SK-N-SH (cell line): ENCODE data around the gene SGSH. TPM values are rescaled to one million over a fixed set of nuclear protein-coding genes. Genes with fewer than 3 reads are reported as not detected.
A peak's percentile ranks its signal among the peaks of the same experiment; 100 is the strongest.

Source experiments
- CTCF ChIA-PET: fragments of 300-600, 350-600 bp; formaldehyde crosslinking; extraction: SDS; loops from one replicate; lab custom pipeline; 2021; lab: Yijun Ruan, JAX
- POLR2A ChIA-PET: fragments of 350-600 bp; sonication (Branson Sonifier 250); formaldehyde crosslinking; extraction: SDS; loops from one replicate; lab custom pipeline; 2020; ENCODE audit warnings: antibody characterized with exemption, inconsistent platforms; lab: Yijun Ruan, JAX
- DNase-seq: peaks from one replicate; pipeline ENCODE4 v3.0.0; 2012
- H2AFZ ChIP-seq: fragments of 200-600 bp; sonication (generic); 2 replicates; pipeline ENCODE4 v1.8.1; 2016; ENCODE audit warnings: antibody characterized with exemption, mild to moderate bottlenecking, low read depth
- H3F3A ChIP-seq: fragments of 200-600 bp; sonication (generic); replicated peaks from 2 replicates; pipeline ENCODE3; 2016; ENCODE audit warnings: antibody characterized with exemption, mild to moderate bottlenecking; ENCODE audit not compliant: insufficient read depth
- H3K27ac ChIP-seq, 2 experiments: fragments of 200-500 bp in 1 of 2; fragments of 200-600 bp in 1 of 2; sonication (Bioruptor generic) in 1 of 2; sonication (generic), shearing (Covaris generic) in 1 of 2; 2 replicates each; pipeline versions ENCODE4 v1.5.1 to v1.6.1; 2014 to 2016; ENCODE audit warnings: low read depth in 2 of 2, inconsistent platforms in 1 of 2, low read length in 1 of 2, mild to moderate bottlenecking in 1 of 2, mixed read lengths in 1 of 2
- H3K27me3 ChIP-seq: fragments of 200-600 bp; sonication (generic), shearing (Covaris generic); 2 replicates; pipeline ENCODE4 v1.6.1; 2016; ENCODE audit warnings: mixed run types; ENCODE audit not compliant: insufficient read depth
- H3K36me3 ChIP-seq, 2 experiments: fragments of 200-500 bp in 1 of 2; fragments of 200-600 bp in 1 of 2; sonication (Bioruptor generic) in 1 of 2; sonication (generic) in 1 of 2; replicated peaks in 1 of 2; 2 replicates each; pipeline versions ENCODE3 to v1.5.1; 2014 to 2016; ENCODE audit warnings: low read length in 1 of 2, mild to moderate bottlenecking in 1 of 2; ENCODE audit not compliant: insufficient read depth in 2 of 2, control insufficient read depth in 1 of 2
- H3K4me1 ChIP-seq, 2 experiments: fragments of 200-500 bp in 1 of 2; fragments of 200-600 bp in 1 of 2; sonication (Bioruptor generic) in 1 of 2; sonication (generic), shearing (Covaris generic) in 1 of 2; 2 replicates each; pipeline versions ENCODE4 v1.5.1 to v1.6.1; 2014 to 2016; ENCODE audit warnings: low read depth in 1 of 2, low read length in 1 of 2, mixed run types in 1 of 2; ENCODE audit not compliant: insufficient read depth in 2 of 2, control insufficient read depth in 1 of 2
- H3K4me2 ChIP-seq: fragments of 200-600 bp; sonication (generic), shearing (Covaris generic); 2 replicates; pipeline ENCODE4 v1.6.1; 2017; ENCODE audit warnings: mixed run types
- H3K4me3 ChIP-seq, 2 experiments: fragments of 200-500 bp in 1 of 2; fragments of 200-600 bp in 1 of 2; sonication (Bioruptor generic) in 1 of 2; sonication (generic), shearing (Covaris generic) in 1 of 2; 2 replicates each; pipeline versions ENCODE4 v1.5.1 to v1.8.1; 2014 to 2016; ENCODE audit warnings: low read depth in 2 of 2, inconsistent platforms in 1 of 2, low read length in 1 of 2, mild to moderate bottlenecking in 1 of 2, mixed read lengths in 1 of 2, moderate library complexity in 1 of 2
- H3K79me2 ChIP-seq: fragments of 200-600 bp; sonication (generic); 2 replicates; pipeline ENCODE4 v1.8.1; 2017; ENCODE audit warnings: mild to moderate bottlenecking; ENCODE audit not compliant: insufficient read depth
- H3K9ac ChIP-seq: fragments of 200-600 bp; sonication (generic); 2 replicates; pipeline ENCODE4 v1.6.1; 2017; ENCODE audit warnings: mixed run types
- H3K9me2 ChIP-seq: fragments of 200-600 bp; sonication (generic); 2 replicates; pipeline ENCODE4 v1.6.1; 2017; ENCODE audit warnings: mixed run types
- H3K9me3 ChIP-seq: fragments of 200-600 bp; sonication (generic); 2 replicates; pipeline ENCODE4 v1.6.1; 2017; ENCODE audit warnings: mixed run types, mild to moderate bottlenecking, moderate library complexity
- H4K20me1 ChIP-seq: fragments of 200-600 bp; sonication (generic); 2 replicates; pipeline ENCODE4 v1.6.1; 2017; ENCODE audit warnings: mild to moderate bottlenecking, mixed run types; ENCODE audit not compliant: insufficient read depth
- CHD2 ChIP-seq: fragments of 150-350 bp; IDR thresholded peaks from 2 replicates; pipeline ENCODE4 v1.6.1; 2018; ENCODE audit warnings: low read length; ENCODE audit not compliant: partially characterized antibody
- CTCF ChIP-seq: fragments of 200-600 bp; sonication (generic); IDR thresholded peaks from 2 replicates; pipeline ENCODE4 v1.6.1; 2017; ENCODE audit warnings: antibody characterized with exemption, mild to moderate bottlenecking, moderate library complexity
- FOXJ3 ChIP-seq: sonication (generic); formaldehyde crosslinking; IDR thresholded peaks from 2 replicates; pipeline ENCODE4 v1.5.1; 2020; ENCODE audit warnings: mild to moderate bottlenecking, missing genetic modification reagents
- FOXM1 ChIP-seq: IDR thresholded peaks from 2 replicates; pipeline ENCODE4 v1.4.0; 2012; ENCODE audit warnings: low read depth, mild to moderate bottlenecking
- GATA2 ChIP-seq: sonication (generic); formaldehyde crosslinking; IDR thresholded peaks from 2 replicates; pipeline ENCODE4 v1.5.0; 2020; ENCODE audit warnings: mild to moderate bottlenecking, missing genetic modification reagents
- MAX ChIP-seq: IDR thresholded peaks from 2 replicates; pipeline ENCODE4 v1.4.0; 2012; ENCODE audit warnings: low read depth
- MEF2A ChIP-seq: IDR thresholded peaks from 2 replicates; pipeline ENCODE4 v1.4.0; 2012; ENCODE audit warnings: low read depth, borderline replicate concordance
- NRF1 ChIP-seq: IDR thresholded peaks from 2 replicates; pipeline ENCODE4 v1.6.1; 2012; ENCODE audit warnings: low read depth, mild to moderate bottlenecking, low read length
- POLR2AphosphoS5 ChIP-seq: IDR thresholded peaks from 2 replicates; pipeline ENCODE4 v1.6.1; 2012; ENCODE audit warnings: low read depth, low read length
- RAD21 ChIP-seq: IDR thresholded peaks from 2 replicates; pipeline ENCODE4 v1.6.1; 2012; ENCODE audit warnings: mild to moderate bottlenecking, low read length
- RCOR1 ChIP-seq: fragments of 150-350 bp; IDR thresholded peaks from 2 replicates; pipeline ENCODE4 v1.6.1; 2017; ENCODE audit warnings: antibody characterized with exemption, low read length
- RFX5 ChIP-seq: IDR thresholded peaks from 2 replicates; pipeline ENCODE4 v1.6.1; 2012; ENCODE audit warnings: mild to moderate bottlenecking, improper control_type of control experiment, low read length
- SIN3A ChIP-seq: IDR thresholded peaks from 2 replicates; pipeline ENCODE4 v1.6.1; 2012; ENCODE audit warnings: low read depth, mild to moderate bottlenecking, low read length, moderate library complexity, borderline replicate concordance
- TAF1 ChIP-seq: IDR thresholded peaks from 2 replicates; pipeline ENCODE4 v1.6.1; 2012; ENCODE audit warnings: low read depth, mild to moderate bottlenecking, low read length, moderate library complexity, borderline replicate concordance
- YY1 ChIP-seq: IDR thresholded peaks from 2 replicates; pipeline ENCODE4 v1.4.0; 2012; ENCODE audit warnings: low read depth, mild to moderate bottlenecking
- ZBTB33 ChIP-seq: IDR thresholded peaks from 2 replicates; pipeline ENCODE4 v1.4.0; 2012; ENCODE audit warnings: low read depth, borderline replicate concordance
- WGBS: methylation state at CpG from one replicate; pipeline ENCODE4 v1.1.6; 2017; ENCODE audit warnings: low lambda C conversion rate; 5-methylcytosine and 5-hydroxymethylcytosine counted together
- polyA plus RNA-seq, 3 experiments: library from polyadenylated mRNA; depleted of rRNA; stranded (reverse); fragments of >200 nt; gene quantifications; 2 replicates each; pipeline ENCODE4 v1.2.3, GENCODE V29; 2012
- TF ChIP-seq, protein P1 (sequence below): fragments of 150-350 bp; IDR thresholded peaks from 2 replicates; pipeline ENCODE4 v1.6.1; 2017; ENCODE audit warnings: antibody characterized with exemption, low read length, low read depth, borderline replicate concordance
- TF ChIP-seq, protein P2 (sequence below): IDR thresholded peaks from 2 replicates; pipeline ENCODE4 v1.6.1; 2012; ENCODE audit warnings: mild to moderate bottlenecking, low read depth, low read length, moderate library complexity

SGSH gene
- polyA plus RNA-seq, 1 of the 3 experiments (the other 2 are of a cell fraction): 161 TPM

- Histone ChIP-seq H3K27ac (peak overlapping the region in 1 of 2 experiments; percentile 88; a peak in 2 of 4 replicates), H3K4me2 (no peak overlapping the region), H3K9me2 (no peaks in the 10 kb centered on the region), H3K9ac (no peak overlapping the region), H3K36me3 (no peaks in the 10 kb centered on the region), H4K20me1 (no peaks in the 10 kb centered on the region), H3F3A (peaks cover 52% of the 10 kb centered on the region), H3K27me3 (no peaks in the 10 kb centered on the region), H3K79me2 (peaks cover under 1% of the 10 kb centered on the region; the same call in 1 of the 2 replicates), H3K9me3 (no peaks in the 10 kb centered on the region), H2AFZ (no peak overlapping the region), H3K4me3 (no peak overlapping the region), H3K4me1 (peaks cover 3 to 25% of the 10 kb centered on the region in 2 experiments; a peak in 3 of 4 replicates)
- ChIA-PET POLR2A (no interaction called here), CTCF (interaction anchor here (2.0 kb wide), 1 partner anchor 155 kb away, joined by 5 read pairs; the partner anchor contains the start of gene GAA)
- TF ChIP-seq FOXM1: no peak
- TF ChIP-seq FOXJ3 (CRISPR knock-in tag): no peak
- TF ChIP-seq CTCF: no peak
- no peak for TF ChIP-seq TAF1
- TF ChIP-seq POLR2AphosphoS5: no peak
- no peak for TF ChIP-seq GATA2 (CRISPR knock-in tag)
- TF ChIP-seq RFX5: no peak
- no peak for TF ChIP-seq MAX
- no peak for TF ChIP-seq MEF2A
- no peak for TF ChIP-seq YY1
- no peak for TF ChIP-seq RAD21
- TF ChIP-seq, protein P1, sequence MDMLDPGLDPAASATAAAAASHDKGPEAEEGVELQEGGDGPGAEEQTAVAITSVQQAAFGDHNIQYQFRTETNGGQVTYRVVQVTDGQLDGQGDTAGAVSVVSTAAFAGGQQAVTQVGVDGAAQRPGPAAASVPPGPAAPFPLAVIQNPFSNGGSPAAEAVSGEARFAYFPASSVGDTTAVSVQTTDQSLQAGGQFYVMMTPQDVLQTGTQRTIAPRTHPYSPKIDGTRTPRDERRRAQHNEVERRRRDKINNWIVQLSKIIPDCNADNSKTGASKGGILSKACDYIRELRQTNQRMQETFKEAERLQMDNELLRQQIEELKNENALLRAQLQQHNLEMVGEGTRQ: no peak
- TF ChIP-seq, protein P2, sequence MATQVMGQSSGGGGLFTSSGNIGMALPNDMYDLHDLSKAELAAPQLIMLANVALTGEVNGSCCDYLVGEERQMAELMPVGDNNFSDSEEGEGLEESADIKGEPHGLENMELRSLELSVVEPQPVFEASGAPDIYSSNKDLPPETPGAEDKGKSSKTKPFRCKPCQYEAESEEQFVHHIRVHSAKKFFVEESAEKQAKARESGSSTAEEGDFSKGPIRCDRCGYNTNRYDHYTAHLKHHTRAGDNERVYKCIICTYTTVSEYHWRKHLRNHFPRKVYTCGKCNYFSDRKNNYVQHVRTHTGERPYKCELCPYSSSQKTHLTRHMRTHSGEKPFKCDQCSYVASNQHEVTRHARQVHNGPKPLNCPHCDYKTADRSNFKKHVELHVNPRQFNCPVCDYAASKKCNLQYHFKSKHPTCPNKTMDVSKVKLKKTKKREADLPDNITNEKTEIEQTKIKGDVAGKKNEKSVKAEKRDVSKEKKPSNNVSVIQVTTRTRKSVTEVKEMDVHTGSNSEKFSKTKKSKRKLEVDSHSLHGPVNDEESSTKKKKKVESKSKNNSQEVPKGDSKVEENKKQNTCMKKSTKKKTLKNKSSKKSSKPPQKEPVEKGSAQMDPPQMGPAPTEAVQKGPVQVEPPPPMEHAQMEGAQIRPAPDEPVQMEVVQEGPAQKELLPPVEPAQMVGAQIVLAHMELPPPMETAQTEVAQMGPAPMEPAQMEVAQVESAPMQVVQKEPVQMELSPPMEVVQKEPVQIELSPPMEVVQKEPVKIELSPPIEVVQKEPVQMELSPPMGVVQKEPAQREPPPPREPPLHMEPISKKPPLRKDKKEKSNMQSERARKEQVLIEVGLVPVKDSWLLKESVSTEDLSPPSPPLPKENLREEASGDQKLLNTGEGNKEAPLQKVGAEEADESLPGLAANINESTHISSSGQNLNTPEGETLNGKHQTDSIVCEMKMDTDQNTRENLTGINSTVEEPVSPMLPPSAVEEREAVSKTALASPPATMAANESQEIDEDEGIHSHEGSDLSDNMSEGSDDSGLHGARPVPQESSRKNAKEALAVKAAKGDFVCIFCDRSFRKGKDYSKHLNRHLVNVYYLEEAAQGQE: no peak
- TF ChIP-seq ZBTB33: no peak
- TF ChIP-seq CHD2: no peak
- TF ChIP-seq NRF1: no peak
- no peak for TF ChIP-seq SIN3A
- no peak for TF ChIP-seq RCOR1
- no peak for DNase-seq
- WGBS: 92% methylated on average over 5 of the region's 5 CpGs
Measured at GRCh38 chr17:80256034-80256350, 35.9 kb upstream of the SGSH start.
